ENCODE results near the gene ANXA1. TPM values are rescaled to one million over a fixed set of nuclear protein-coding genes. Genes with fewer than 3 reads are reported as not detected.

Gene ANXA1
- total and polyA plus RNA-seq, 7 donors = 52.5 to 214 (median 135) TPM

DNA sequence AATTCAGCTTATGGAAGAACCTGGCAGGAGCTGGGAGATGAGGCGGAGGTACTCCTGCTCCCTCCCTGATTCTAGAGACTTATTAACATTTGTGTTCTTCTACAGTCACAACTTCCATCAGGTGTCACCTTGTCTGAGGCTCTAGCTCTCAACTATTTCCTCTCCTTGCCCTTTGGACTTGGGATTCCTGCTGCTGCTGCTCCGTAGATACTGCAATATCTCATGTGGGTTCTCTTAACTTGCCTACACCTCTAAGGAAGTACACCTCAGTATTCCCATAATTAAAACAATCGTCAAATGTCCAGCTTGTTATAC is 21.2 kb downstream of the ANXA1 start:
- H3K4me1 ChIP-seq = no peaks in the 10 kb centered on the region
- no peak overlapping the region for H3K4me3 ChIP-seq
- H3K36me3 ChIP-seq = peaks cover 0 to 36% (median 6%) of the 10 kb centered on the region in 4 donors
- intact Hi-C loops (cut with DNase I) = no loop called here
- TF ChIP-seq, protein P1, sequence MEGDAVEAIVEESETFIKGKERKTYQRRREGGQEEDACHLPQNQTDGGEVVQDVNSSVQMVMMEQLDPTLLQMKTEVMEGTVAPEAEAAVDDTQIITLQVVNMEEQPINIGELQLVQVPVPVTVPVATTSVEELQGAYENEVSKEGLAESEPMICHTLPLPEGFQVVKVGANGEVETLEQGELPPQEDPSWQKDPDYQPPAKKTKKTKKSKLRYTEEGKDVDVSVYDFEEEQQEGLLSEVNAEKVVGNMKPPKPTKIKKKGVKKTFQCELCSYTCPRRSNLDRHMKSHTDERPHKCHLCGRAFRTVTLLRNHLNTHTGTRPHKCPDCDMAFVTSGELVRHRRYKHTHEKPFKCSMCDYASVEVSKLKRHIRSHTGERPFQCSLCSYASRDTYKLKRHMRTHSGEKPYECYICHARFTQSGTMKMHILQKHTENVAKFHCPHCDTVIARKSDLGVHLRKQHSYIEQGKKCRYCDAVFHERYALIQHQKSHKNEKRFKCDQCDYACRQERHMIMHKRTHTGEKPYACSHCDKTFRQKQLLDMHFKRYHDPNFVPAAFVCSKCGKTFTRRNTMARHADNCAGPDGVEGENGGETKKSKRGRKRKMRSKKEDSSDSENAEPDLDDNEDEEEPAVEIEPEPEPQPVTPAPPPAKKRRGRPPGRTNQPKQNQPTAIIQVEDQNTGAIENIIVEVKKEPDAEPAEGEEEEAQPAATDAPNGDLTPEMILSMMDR (IDR thresholded peaks at IDR 0.05) = no peak
- TF ChIP-seq POLR2A (IDR thresholded peaks at IDR 0.05) (no peak), EP300 (IDR thresholded peaks at IDR 0.05) (no peak), POLR2AphosphoS5 (IDR thresholded peaks at IDR 0.05) (no peak)
- no peak for DNase-seq
- H3K9me3 ChIP-seq = no peaks in the 10 kb centered on the region
- no peak overlapping the region for H3K27ac ChIP-seq
- 61 to 72% methylated on average over 3 of the region's 3 CpGs for WGBS, 2 donors
- H3K27me3 ChIP-seq = no peaks in the 10 kb centered on the region

DNA sequence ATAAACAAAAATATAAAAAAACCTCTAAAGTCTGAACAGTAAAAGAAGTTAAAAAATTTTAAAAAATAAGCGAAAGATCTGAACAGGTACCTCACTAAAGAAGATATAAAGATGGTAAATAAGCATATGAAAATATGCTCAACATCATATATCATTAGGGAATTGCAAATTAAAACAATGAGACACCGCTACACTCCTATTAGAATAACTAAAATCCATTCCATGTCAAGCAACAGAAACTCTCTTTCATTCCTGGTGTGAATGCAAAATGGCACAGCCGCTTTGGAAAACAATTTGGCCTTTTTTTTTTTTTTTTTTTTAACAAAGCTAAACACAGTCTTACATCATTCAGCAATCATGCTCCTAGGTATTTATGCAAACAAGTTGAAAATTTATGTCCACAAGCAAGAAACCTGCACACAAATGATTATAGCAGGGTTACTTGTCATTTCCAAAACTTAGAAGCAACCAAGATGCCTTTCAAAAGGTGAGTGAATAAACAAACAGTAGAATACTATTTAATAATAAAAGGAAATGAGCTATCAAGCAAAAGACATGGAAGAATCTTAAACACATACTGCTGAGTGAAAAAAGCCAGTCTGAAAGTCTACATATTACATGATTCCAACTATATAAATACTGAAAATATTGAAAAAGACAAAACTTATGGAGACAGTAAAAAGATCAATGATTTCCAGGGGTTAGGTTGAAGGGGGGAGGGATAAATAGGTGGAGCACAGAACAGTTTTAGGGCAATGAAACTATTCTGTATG is 22.1 kb downstream of the ANXA1 start:
- no peak for TF ChIP-seq EP300 (IDR thresholded peaks at IDR 0.05)
- TF ChIP-seq, protein P1 (IDR thresholded peaks at IDR 0.05) = no peak
- TF ChIP-seq POLR2AphosphoS5 (IDR thresholded peaks at IDR 0.05) = no peak
- no peak for TF ChIP-seq POLR2A (IDR thresholded peaks at IDR 0.05)
- Histone ChIP-seq H3K27me3 (no peaks in the 10 kb centered on the region), H3K4me1 (no peaks in the 10 kb centered on the region), H3K4me3 (no peak overlapping the region), H3K9me3 (no peaks in the 10 kb centered on the region), H3K36me3 (peaks cover 0 to 28% (median 3%) of the 10 kb centered on the region in 4 donors), H3K27ac (no peak overlapping the region)
- DNase-seq = no peak
- WGBS, 2 donors = 88 to 90% methylated on average over 3 of the region's 3 CpGs
- intact Hi-C loops (cut with DNase I) = no loop called here

DNA sequence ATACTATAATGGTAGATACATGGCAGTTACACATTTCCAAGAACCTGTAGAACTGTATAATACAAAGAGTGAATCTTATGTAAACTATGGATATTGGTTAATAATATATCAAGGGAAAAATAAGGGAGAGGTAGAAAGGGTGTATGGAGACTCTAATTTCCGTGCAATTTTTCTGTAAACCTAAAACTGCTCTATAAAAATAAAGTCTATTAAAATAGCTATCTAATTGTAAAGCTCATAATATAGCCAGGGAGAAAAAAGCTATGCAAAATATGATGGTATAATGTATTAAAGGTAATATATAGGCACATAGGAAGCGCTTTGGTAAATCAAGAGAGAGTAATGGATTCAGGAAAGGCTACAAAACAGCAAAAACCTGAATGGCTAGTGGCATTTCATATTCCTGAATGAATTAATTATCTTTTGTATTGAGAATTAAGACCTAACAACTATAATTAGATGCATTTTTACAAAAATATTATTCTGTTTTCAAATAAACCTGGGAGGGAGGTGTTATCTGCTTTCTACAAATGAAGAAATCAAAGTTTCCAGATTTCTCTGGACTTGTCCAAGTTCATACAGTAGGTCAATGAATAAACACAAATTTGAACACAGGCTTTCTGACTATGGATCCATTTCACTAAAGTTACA is 22.8 kb downstream of the ANXA1 start:
- DNase-seq = no peak
- Histone ChIP-seq H3K36me3 (peaks cover 0 to 21% (median under 1%) of the 10 kb centered on the region in 4 donors), H3K27me3 (no peaks in the 10 kb centered on the region), H3K9me3 (no peaks in the 10 kb centered on the region), H3K27ac (no peak overlapping the region), H3K4me3 (no peak overlapping the region), H3K4me1 (peaks cover 0 to 2% (median 0%) of the 10 kb centered on the region in 4 donors)
- intact Hi-C loops (cut with DNase I) = no loop called here
- 88 to 96% methylated on average over 2 of the region's 2 CpGs for WGBS, 2 donors
- TF ChIP-seq POLR2A (IDR thresholded peaks at IDR 0.05) = no peak
- TF ChIP-seq, protein P1 (IDR thresholded peaks at IDR 0.05) = no peak
- TF ChIP-seq POLR2AphosphoS5 (IDR thresholded peaks at IDR 0.05) = no peak
- no peak for TF ChIP-seq EP300 (IDR thresholded peaks at IDR 0.05)

DNA sequence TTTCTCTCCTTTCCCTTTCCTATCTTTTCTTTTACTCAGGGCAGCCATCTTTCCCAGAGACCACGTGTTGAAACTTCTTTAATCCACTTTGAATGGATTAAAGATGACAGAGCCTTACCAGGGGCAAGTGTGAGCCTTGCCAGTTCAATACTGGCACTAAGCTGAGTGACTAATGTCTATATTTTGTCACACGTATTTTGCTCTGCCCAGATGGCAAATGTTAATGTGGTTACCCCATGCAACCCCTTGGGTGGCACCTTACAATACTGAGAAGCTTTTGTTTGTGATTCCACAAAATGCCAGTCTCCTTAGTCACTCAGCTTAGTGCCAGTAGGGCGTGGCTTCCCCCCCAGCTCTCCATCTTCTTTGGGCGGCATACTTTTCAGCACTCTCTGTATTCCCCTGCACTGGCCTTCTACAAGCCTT is 24.8 kb downstream of the ANXA1 start:
- DNase-seq = no peak
- no peak overlapping the region for H3K27ac ChIP-seq
- H3K9me3 ChIP-seq = no peaks in the 10 kb centered on the region
- peaks cover 0 to under 1% (median 0%) of the 10 kb centered on the region in 4 donors for H3K36me3 ChIP-seq
- no peaks in the 10 kb centered on the region for H3K27me3 ChIP-seq
- no peak overlapping the region for H3K4me3 ChIP-seq
- peaks cover 0 to 14% (median 7%) of the 10 kb centered on the region in 4 donors for H3K4me1 ChIP-seq
- intact Hi-C loops (cut with DNase I) = no loop called here
- 64 to 81% methylated on average over 4 of the region's 4 CpGs for WGBS, 2 donors
- TF ChIP-seq EP300 (IDR thresholded peaks at IDR 0.05) (no peak), POLR2A (IDR thresholded peaks at IDR 0.05) (no peak), POLR2AphosphoS5 (IDR thresholded peaks at IDR 0.05) (no peak)
- TF ChIP-seq, protein P1 (IDR thresholded peaks at IDR 0.05) = no peak

Data from sigmoid colon (tissue), 7 donors.